Lower lobe of right lung (tissue), 2 donors: ENCODE data around the gene KCNQ1. TPM values are rescaled to one million over a fixed set of nuclear protein-coding genes. Genes with fewer than 3 reads are reported as not detected.

ENCODE experiments used
- ATAC-seq, 2 donors: fragments of 200-7000 bp; cut with Tn5 transposase; one replicate each; pipeline ENCODE4 v1.9.1; 2020 to 2022; ENCODE audit warnings: mild to moderate bottlenecking in 2 of 2, moderate library complexity in 2 of 2
- DNase-seq: peaks from one replicate; pipeline ENCODE4 v3.0.0-alpha.2; 2020
- H3K27ac ChIP-seq: fragments of 200-600 bp; one replicate; pipeline ENCODE4 v1.8.0; 2022
- H3K27me3 ChIP-seq: fragments of 200-600 bp; one replicate; pipeline ENCODE4 v1.8.0; 2022; ENCODE audit warnings: low read depth
- H3K36me3 ChIP-seq: fragments of 200-600 bp; one replicate; pipeline ENCODE4 v1.8.0; 2022; ENCODE audit warnings: mild to moderate bottlenecking
- H3K4me1 ChIP-seq: fragments of 200-600 bp; one replicate; pipeline ENCODE4 v1.8.0; 2022
- H3K4me3 ChIP-seq: fragments of 200-600 bp; one replicate; pipeline ENCODE4 v1.8.0; 2022; ENCODE audit warnings: mild to moderate bottlenecking
- H3K9me3 ChIP-seq: fragments of 200-600 bp; one replicate; pipeline ENCODE4 v1.8.0; 2022
- CTCF ChIP-seq: fragments of 200-600 bp; IDR thresholded peaks from one replicate; pipeline ENCODE4 v1.8.0; 2022; ENCODE audit warnings: antibody characterized with exemption, mild to moderate bottlenecking
- intact Hi-C: fragments of 100-400 bp; cut with DNase I; formaldehyde crosslinking; loops from one replicate; pipeline ENCODE4 v1.11.0; 2022
- total RNA-seq: library from RNA; stranded (reverse); fragmentation: NEBNext Ultra II Directional; extraction: Animal tissue kit (Norgen Biotek cat#: 25700); gene quantifications from one replicate; pipeline ENCODE4 v1.2.1, GENCODE V29; 2021
- donor health status: DM: no; HTN: yes; CAD: no; lungs with severe emphysema.

The KCNQ1 gene
- total RNA-seq, 1 donor from 2014 or later = 51.0 TPM

GRCh38 chr11:2433106-2433925 is 11.5 kb upstream of the KCNQ1 start:
- H3K27ac ChIP-seq = no peak overlapping the region
- peak; percentile 42 for DNase-seq
- intact Hi-C loops = no loop called here
- no peak for TF ChIP-seq CTCF
- H3K36me3 ChIP-seq = no peaks in the 10 kb centered on the region
- H3K4me3 ChIP-seq = no peak overlapping the region
- no peaks in the 10 kb centered on the region for H3K9me3 ChIP-seq
- no peaks in the 10 kb centered on the region for H3K27me3 ChIP-seq
- no peaks in the 10 kb centered on the region for H3K4me1 ChIP-seq
- no peak for ATAC-seq

- DNase-seq = no peak
These were observed 10.8 kb upstream of the KCNQ1 start for GRCh38 chr11:2434008-2434407.

GRCh38 chr11:2434506-2435255 is 10.1 kb upstream of the KCNQ1 start:
- Histone ChIP-seq H3K27ac (no peak overlapping the region), H3K27me3 (no peaks in the 10 kb centered on the region), H3K4me1 (no peaks in the 10 kb centered on the region), H3K36me3 (no peaks in the 10 kb centered on the region), H3K9me3 (no peaks in the 10 kb centered on the region), H3K4me3 (no peak overlapping the region)
- ATAC-seq (no peak), DNase-seq (no peak)
- TF ChIP-seq CTCF = no peak
- intact Hi-C loops = no loop called here

More at GRCh38 chr11:2434008-2434407, 10.8 kb upstream of the KCNQ1 start:
- Histone ChIP-seq H3K27ac (no peak overlapping the region), H3K27me3 (no peaks in the 10 kb centered on the region), H3K4me3 (no peak overlapping the region), H3K36me3 (no peaks in the 10 kb centered on the region), H3K4me1 (no peaks in the 10 kb centered on the region), H3K9me3 (no peaks in the 10 kb centered on the region)
- TF ChIP-seq CTCF = no peak
- intact Hi-C loops = no loop called here
- ATAC-seq = no peak

- H3K27ac ChIP-seq = no peak overlapping the region
- H3K4me1 ChIP-seq = no peaks in the 10 kb centered on the region
- no peaks in the 10 kb centered on the region for H3K36me3 ChIP-seq
- no peak for TF ChIP-seq CTCF
- DNase-seq (peak; percentile 32), ATAC-seq (no peak)
- H3K9me3 ChIP-seq = no peaks in the 10 kb centered on the region
- intact Hi-C loops = no loop called here
- H3K4me3 ChIP-seq = no peak overlapping the region
- H3K27me3 ChIP-seq = no peaks in the 10 kb centered on the region
These were observed 9.4 kb upstream of the KCNQ1 start for GRCh38 chr11:2435288-2436012.

GRCh38 chr11:2436013-2436520 is 8.7 kb upstream of the KCNQ1 start:
- TF ChIP-seq CTCF = no peak
- peak; percentile 26 for DNase-seq

More at GRCh38 chr11:2436013-2436520, 8.7 kb upstream of the KCNQ1 start:
- H3K4me1 ChIP-seq = no peaks in the 10 kb centered on the region
- no peaks in the 10 kb centered on the region for H3K27me3 ChIP-seq
- no peak for ATAC-seq
- H3K9me3 ChIP-seq = no peaks in the 10 kb centered on the region
- no peaks in the 10 kb centered on the region for H3K36me3 ChIP-seq
- intact Hi-C loops = no loop called here
- no peak overlapping the region for H3K27ac ChIP-seq
- no peak overlapping the region for H3K4me3 ChIP-seq
